ENCODE results near the gene CCDC69. TPM values are rescaled to one million over a fixed set of nuclear protein-coding genes. Genes with fewer than 3 reads are reported as not detected.

Gene CCDC69
- total and polyA plus RNA-seq, 2 of the 8 experiments (the other 6 are each of a cell fraction or from before 2014, with no cell fraction given) = 8.4 to 10.8 TPM

- Histone ChIP-seq H3K23ac (ENCODE audit: insufficient read length) (no peak overlapping the region), H2BK20ac (ENCODE audit: low read length) (no peak overlapping the region), H3K27ac (ENCODE audit: low read depth, low read length) (no peak overlapping the region), H2BK15ac (ENCODE audit: low read length) (no peak overlapping the region), H3K23me2 (ENCODE audit: low read depth, low read length) (peaks cover 11% of the 10 kb centered on the region), H3K56ac (replicated peaks; ENCODE audit: insufficient read length, low read depth, low read length) (no peak overlapping the region), H3K14ac (ENCODE audit: insufficient read length) (no peak overlapping the region), H2AFZ (ENCODE audit: low read length) (no peak overlapping the region), H3K4me1 (replicated peaks in 1 of 4; ENCODE audit: control insufficient read depth in 3 of 4, insufficient read depth in 4 of 4, low read length in 3 of 4) (peaks cover 0 to 16% (median 11%) of the 10 kb centered on the region in 4 experiments; a peak in 5 of 7 replicates), H3K27me3 (replicated peaks in 1 of 4; ENCODE audit: control insufficient read depth in 3 of 4, extremely low read depth in 1 of 4, insufficient read depth in 3 of 4, low read length in 3 of 4) (peaks cover 0 to 2% (median 1%) of the 10 kb centered on the region in 4 experiments; a peak in 2 of 7 replicates), H3K79me2 (ENCODE audit: control insufficient read depth in 1 of 2, insufficient read depth in 2 of 2, low read length in 2 of 2) (peaks cover 0 to 10% of the 10 kb centered on the region in 2 experiments; a peak in 2 of 4 replicates), H2BK12ac (ENCODE audit: low read depth, low read length) (no peak overlapping the region), H4K91ac (replicated peaks; ENCODE audit: insufficient read length, low read length) (no peak overlapping the region), H3K9ac (replicated peaks in 1 of 4; ENCODE audit: extremely low read depth in 1 of 4, low read depth in 3 of 4, low read length in 3 of 4) (no peak overlapping the region), H3K4me2 (ENCODE audit: insufficient read depth in 1 of 2, low read depth in 2 of 2, low read length in 2 of 2) (no peak overlapping the region), H2BK120ac (replicated peaks; ENCODE audit: low read depth, low read length) (no peak overlapping the region), H3K9me3 (ENCODE audit: insufficient read depth in 2 of 2, low read depth in 1 of 2, low read length in 1 of 2) (no peaks in the 10 kb centered on the region), H2AK5ac (ENCODE audit: low read depth, low read length) (no peak overlapping the region), H4K8ac (ENCODE audit: extremely low read depth, insufficient read depth, low read length) (no peak overlapping the region), H3K36me3 (ENCODE audit: control insufficient read depth in 2 of 4, insufficient read depth in 4 of 4, low read length in 3 of 4) (no peaks in the 10 kb centered on the region), H4K20me1 (replicated peaks in 1 of 2; ENCODE audit: control insufficient read depth in 1 of 2, insufficient read depth in 2 of 2, low read length in 2 of 2) (peaks cover 0 to 4% of the 10 kb centered on the region in 2 experiments), H3K4me3 (ENCODE audit: extremely low read depth in 1 of 4, insufficient read depth in 2 of 4, low read depth in 3 of 4, low read length in 4 of 4) (no peak overlapping the region), H3K4ac (replicated peaks; ENCODE audit: insufficient read length, low read depth, low read length) (no peak overlapping the region), H4K5ac (ENCODE audit: insufficient read length, low read depth, low read length) (no peak overlapping the region), H3K18ac (ENCODE audit: extremely low read depth, low read length) (no peak overlapping the region), H3K79me1 (ENCODE audit: low read depth, low read length) (no peaks in the 10 kb centered on the region; the same call in 1 of the 2 replicates), H2BK5ac (ENCODE audit: low read depth, low read length) (no peak overlapping the region)
- DNase-seq (ENCODE audit: low read depth in 1 of 2, low spot score in 2 of 2) (no peak), FAIRE-seq (no peak)
- 79% methylated on average over 9 of the region's 9 CpGs; no CpG with 5 or more reads in 1 of the 2 experiments for WGBS, 2 experiments (ENCODE audit: extremely low coverage in 1 of 2, insufficient coverage in 1 of 2, insufficient read length in 1 of 2, insufficient replicate concordance in 2 of 2, low coverage in 1 of 2, low lambda C conversion rate in 2 of 2, missing lambda C conversion rate in 1 of 2)
- ChIA-PET CTCF (ENCODE audit: partially characterized antibody) (interaction anchor here (20.0 kb wide), 1 partner anchor 30 kb away, joined by 810 read pairs; no protein-coding TSS in a partner anchor), POLR2A (ENCODE audit: partially characterized antibody) (no interaction called here)
- no peak for TF ChIP-seq USF2 (IDR thresholded peaks at IDR 0.05; ENCODE audit: low read length)
Measured at GRCh38 chr5:151159649-151160373, 64.1 kb downstream of the CCDC69 start.
